H1 (cell line): ENCODE data around the gene GPR61. TPM values are rescaled to one million over a fixed set of nuclear protein-coding genes. Genes with fewer than 3 reads are reported as not detected.

Experiments
- CHD2 ChIP-seq: IDR thresholded peaks from 2 replicates; pipeline ENCODE4 v1.6.1; 2012; ENCODE audit warnings: low read length, improper control_type of control experiment
- NANOG ChIP-seq: IDR thresholded peaks from 2 replicates; pipeline ENCODE4 v1.6.1; 2011; ENCODE audit warnings: low read length, low read depth, mild to moderate bottlenecking, inconsistent platforms; ENCODE audit not compliant: insufficient read depth, poor library complexity, severe bottlenecking
- PHF8 ChIP-seq: fragments of 200-600 bp; sonication (generic); conservative IDR thresholded peaks from 2 replicates; pipeline ENCODE4 v1.7.1; 2012; ENCODE audit warnings: low read depth, mild to moderate bottlenecking, inconsistent platforms, low read length, moderate library complexity
- RAD21 ChIP-seq, 2 experiments: IDR thresholded peaks in 1 of 2; conservative IDR thresholded peaks in 1 of 2; 2 replicates each; pipeline ENCODE4 v1.6.1; 2011; ENCODE audit warnings: low read depth in 2 of 2, low read length in 2 of 2, improper control_type of control experiment in 1 of 2, inconsistent platforms in 1 of 2, mild to moderate bottlenecking in 1 of 2, moderate library complexity in 1 of 2
- RFX5 ChIP-seq: IDR thresholded peaks from 2 replicates; pipeline ENCODE4 v1.6.1; 2011; ENCODE audit warnings: low read depth, low read length, improper control_type of control experiment, borderline replicate concordance
- RNF2 ChIP-seq: fragments of 200-900, 300-1000 bp; sonication (generic); IDR thresholded peaks from 2 replicates; pipeline ENCODE4 v1.7.1; 2016; ENCODE audit warnings: borderline replicate concordance, low read depth, mild to moderate bottlenecking, antibody characterized with exemption, low read length; ENCODE audit not compliant: poor library complexity, severe bottlenecking; ENCODE audit errors: missing control alignments
- SIX5 ChIP-seq: IDR thresholded peaks from 2 replicates; pipeline ENCODE4 v1.6.1; 2011; ENCODE audit warnings: mild to moderate bottlenecking, low read depth, low read length
- polyA plus RNA-seq, 7 experiments: library from polyadenylated mRNA; depleted of rRNA in 3 of 7; stranded (reverse) in 5 of 7; unstranded in 2 of 7; fragments of >200 nt in 5 of 7; fragments of 200-250 nt in 2 of 7; gene quantifications; 1 replicate in 5 of 7; 2 replicates in 1 of 7; 4 replicates in 1 of 7; pipeline versions ENCODE4 v1.2.1 to v1.2.3, GENCODE V29; 2011 to 2013; ENCODE audit warnings: missing spikeins in 2 of 7, mixed read lengths in 2 of 7
- total RNA-seq: library from RNA; stranded (reverse); fragmentation: NEBNext Ultra II Directional; extraction: Animal tissue kit (Norgen Biotek cat#: 25700); gene quantifications from 2 replicates; pipeline ENCODE4 v1.2.1, GENCODE V29; 2021
- TF ChIP-seq, protein P1 (sequence below): IDR thresholded peaks from 2 replicates; pipeline ENCODE4 v1.6.1; 2012; ENCODE audit warnings: low read length, inconsistent platforms

GPR61 gene
- total and polyA plus RNA-seq, 2 of the 8 experiments (the other 6 are each of a cell fraction or from before 2014, with no cell fraction given), result 0.41 to 0.53 TPM

- no peak for TF ChIP-seq NANOG
- TF ChIP-seq SIX5, result no peak
- peak in 1 of 2 experiments; percentile 4; a peak in 1 of 4 replicates for TF ChIP-seq RAD21 (IDR thresholded peaks at IDR 0.05 in 1 of 2, conservative IDR thresholded peaks at IDR 0.05 in 1 of 2; ENCODE audit: low read depth in 2 of 2, low read length in 2 of 2)
- TF ChIP-seq RFX5, result no peak
- no peak for TF ChIP-seq RNF2
- TF ChIP-seq PHF8, result peak; percentile 91
- TF ChIP-seq, protein P1, sequence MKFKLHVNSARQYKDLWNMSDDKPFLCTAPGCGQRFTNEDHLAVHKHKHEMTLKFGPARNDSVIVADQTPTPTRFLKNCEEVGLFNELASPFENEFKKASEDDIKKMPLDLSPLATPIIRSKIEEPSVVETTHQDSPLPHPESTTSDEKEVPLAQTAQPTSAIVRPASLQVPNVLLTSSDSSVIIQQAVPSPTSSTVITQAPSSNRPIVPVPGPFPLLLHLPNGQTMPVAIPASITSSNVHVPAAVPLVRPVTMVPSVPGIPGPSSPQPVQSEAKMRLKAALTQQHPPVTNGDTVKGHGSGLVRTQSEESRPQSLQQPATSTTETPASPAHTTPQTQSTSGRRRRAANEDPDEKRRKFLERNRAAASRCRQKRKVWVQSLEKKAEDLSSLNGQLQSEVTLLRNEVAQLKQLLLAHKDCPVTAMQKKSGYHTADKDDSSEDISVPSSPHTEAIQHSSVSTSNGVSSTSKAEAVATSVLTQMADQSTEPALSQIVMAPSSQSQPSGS, result no peak
- no peak for TF ChIP-seq CHD2
Measured at GRCh38 chr1:109548321-109549267, 8.9 kb downstream of the GPR61 start, which contains the start of gene GNAI3 (continued).
